K562 (cell line): ENCODE results near the gene ATF6B. TPM values are rescaled to one million over a fixed set of nuclear protein-coding genes. Genes with fewer than 3 reads are reported as not detected.

Experiments
- CLOCK ChIP-seq: fragments of 250-450 bp; sonication (Bioruptor Pico); IDR thresholded peaks from 2 replicates; pipeline ENCODE4 v1.4.0; 2020; ENCODE audit warnings: mild to moderate bottlenecking, moderate library complexity, borderline replicate concordance
- DPF2 ChIP-seq: fragments of 450-650 bp; IDR thresholded peaks from 2 replicates; pipeline ENCODE4 v1.6.1; 2016
- E2F4 ChIP-seq: sonication (generic); formaldehyde crosslinking; IDR thresholded peaks from 2 replicates; pipeline ENCODE4 v1.8.0; 2022; ENCODE audit warnings: mild to moderate bottlenecking, low read depth, missing genetic modification reagents
- EGR1 ChIP-seq: fragments of 450-650 bp; conservative IDR thresholded peaks from 2 replicates; pipeline ENCODE4 v1.6.1; 2017; ENCODE audit warnings: mild to moderate bottlenecking
- ETV1 ChIP-seq: fragments of 450-650 bp; conservative IDR thresholded peaks from 2 replicates; pipeline ENCODE4 v1.6.1; 2016; ENCODE audit warnings: missing genetic modification characterization, control low read depth, low read depth, missing compliant biosample characterization
- HNRNPLL ChIP-seq: fragments of 200-400 bp; formaldehyde crosslinking; IDR thresholded peaks from 2 replicates; pipeline ENCODE4 v1.6.1; 2017; ENCODE audit warnings: low read length, low read depth, mild to moderate bottlenecking; ENCODE audit not compliant: poor library complexity, severe bottlenecking
- KAT2B ChIP-seq: IDR thresholded peaks from one replicate; pipeline ENCODE4 v1.6.1; 2012; ENCODE audit warnings: low read depth, mild to moderate bottlenecking, control low read depth, inconsistent platforms, low read length, moderate library complexity
- PREB ChIP-seq: sonication (generic); formaldehyde crosslinking; IDR thresholded peaks from 2 replicates; pipeline ENCODE4 v1.8.1; 2023; ENCODE audit warnings: mild to moderate bottlenecking, missing genetic modification reagents
- SMARCC2 ChIP-seq: fragments of 450-650 bp; IDR thresholded peaks from 2 replicates; pipeline ENCODE4 v1.6.1; 2017; ENCODE audit warnings: antibody characterized with exemption, moderate library complexity, mild to moderate bottlenecking, low read depth
- SP2 ChIP-seq: IDR thresholded peaks from 2 replicates; pipeline ENCODE4 v1.6.1; 2011; ENCODE audit warnings: mild to moderate bottlenecking, low read depth, low read length, moderate library complexity; ENCODE audit not compliant: poor library complexity, severe bottlenecking; ENCODE audit errors: extremely low read depth
- U2AF2 ChIP-seq: fragments of 200-400 bp; formaldehyde crosslinking; optimal IDR thresholded peaks from 2 replicates; pipeline ENCODE3; 2017; ENCODE audit warnings: low read depth, mild to moderate bottlenecking, low read length
- VEZF1 ChIP-seq: fragments of 200-800 bp; sonication (Bioruptor generic); IDR thresholded peaks from 2 replicates; pipeline ENCODE4 v1.6.1; 2017; ENCODE audit warnings: missing genetic modification characterization, missing compliant biosample characterization
- ZBTB2 ChIP-seq: fragments of 450-650 bp; IDR thresholded peaks from 2 replicates; pipeline ENCODE4 v1.6.1; 2016; ENCODE audit warnings: antibody characterized with exemption
- ZNF174 ChIP-seq: fragments of 250-450 bp; sonication (Bioruptor Pico); IDR thresholded peaks from 2 replicates; pipeline ENCODE4 v1.4.0; 2020; ENCODE audit warnings: mild to moderate bottlenecking
- ZNF263 ChIP-seq: sonication (generic); formaldehyde crosslinking; IDR thresholded peaks from 2 replicates; pipeline ENCODE4 v1.8.0; 2022; ENCODE audit warnings: mild to moderate bottlenecking, missing genetic modification reagents, borderline replicate concordance
- ZNF277 ChIP-seq: fragments of 250-450 bp; sonication (Bioruptor Pico); IDR thresholded peaks from 2 replicates; pipeline ENCODE4 v1.8.0; 2022; ENCODE audit warnings: inconsistent platforms, mild to moderate bottlenecking, moderate library complexity, borderline replicate concordance
- ZSCAN29 ChIP-seq: fragments of 450-650 bp; IDR thresholded peaks from 2 replicates; pipeline ENCODE4 v1.6.1; 2017
- polyA plus RNA-seq, 8 experiments: library from polyadenylated mRNA; depleted of rRNA in 4 of 8; stranded (reverse) in 5 of 8; unstranded in 3 of 8; fragments of >200 nt; fragmentation: Nextera tagmentation in 2 of 8; fragmentation: Illumina TruSeq in 1 of 8; extraction: Ambion mirVana in 2 of 8; extraction: Trizol in 1 of 8; gene quantifications; 2 replicates each; pipeline versions ENCODE4 v1.2.1 to v1.2.3, GENCODE V29; 2011 to 2014; ENCODE audit warnings: inconsistent platforms in 1 of 8, missing spikeins in 1 of 8
- total RNA-seq, 7 experiments: library from RNA; depleted of rRNA in 6 of 7; stranded (reverse); fragments of >200 nt in 6 of 7; fragmentation: Illumina TruSeq in 2 of 7; extraction: Trizol in 2 of 7; gene quantifications; 2 replicates each; pipeline versions ENCODE4 v1.2.1 to v1.2.3, GENCODE V29; 2011 to 2021; ENCODE audit warnings: low replicate concordance in 1 of 7

ATF6B gene
- total and polyA plus RNA-seq, 9 of the 15 experiments (the other 6 are each of a cell fraction or from before 2014, with no cell fraction given) = 20.7 to 131 (median 31.7) TPM

GRCh38 chr6:32131439-32131948 lies 3.4 kb upstream of the ATF6B start (continued):
- TF ChIP-seq SP2 (no peak), ZNF277 (CRISPR knock-in tag) (no peak), PREB (CRISPR knock-in tag) (no peak), E2F4 (CRISPR knock-in tag) (no peak), KAT2B (no peak), SMARCC2 (peak; percentile 97), ZNF174 (CRISPR knock-in tag) (no peak), ZBTB2 (peak; percentile 70), EGR1 (peak; percentile 96), ETV1 (tag) (no peak), DPF2 (peak; percentile 99), ZNF263 (no peak; the same call in 1 of the 2 replicates), U2AF2 (no peak), VEZF1 (CRISPR knock-in tag) (peak; percentile 90), ZSCAN29 (0 out of 2 replicates have a peak, but pooled peaks have one; percentile 51), HNRNPLL (no peak), CLOCK (CRISPR knock-in tag) (no peak)
